Neural progenitor cell (in vitro differentiated cells): ENCODE measurements around the gene AUTS2. TPM values are rescaled to one million over a fixed set of nuclear protein-coding genes. Genes with fewer than 3 reads are reported as not detected.
A peak's percentile ranks its signal among the peaks of the same experiment; 100 is the strongest.

Experiments used
- DNase-seq: peaks from one replicate; pipeline ENCODE4 v3.0.0-alpha.2; 2016; ENCODE audit warnings: low spot score
- H2AFZ ChIP-seq: fragments of 200-600 bp; sonication (generic); replicated peaks from 2 replicates; pipeline ENCODE4 v1.6.1; 2016; ENCODE audit warnings: antibody characterized with exemption
- H3F3A ChIP-seq: fragments of 200-600 bp; sonication (generic); 2 replicates; pipeline ENCODE4 v1.6.1; 2016; ENCODE audit warnings: antibody characterized with exemption, low read depth
- H3K27ac ChIP-seq: fragments of 200-600 bp; sonication (generic); 2 replicates; pipeline ENCODE4 v1.5.1; 2016; ENCODE audit warnings: mild to moderate bottlenecking
- H3K27me3 ChIP-seq: fragments of 200-600 bp; sonication (generic); 2 replicates; pipeline ENCODE4 v1.6.1; 2016; ENCODE audit warnings: mild to moderate bottlenecking, moderate library complexity
- H3K36me3 ChIP-seq: fragments of 200-600 bp; sonication (generic); 2 replicates; pipeline ENCODE4 v1.5.1; 2016
- H3K4me1 ChIP-seq: fragments of 200-600 bp; sonication (generic); 2 replicates; pipeline ENCODE4 v1.6.1; 2016; ENCODE audit warnings: mixed run types
- H3K4me2 ChIP-seq: fragments of 200-600 bp; sonication (generic); 2 replicates; pipeline ENCODE4 v1.6.1; 2016
- H3K4me3 ChIP-seq: fragments of 200-600 bp; sonication (generic); 2 replicates; pipeline ENCODE4 v1.5.1; 2016
- H3K79me2 ChIP-seq: fragments of 200-600 bp; sonication (generic); 2 replicates; pipeline ENCODE4 v1.6.1; 2016; ENCODE audit warnings: low read depth
- H3K9ac ChIP-seq: fragments of 200-600 bp; sonication (generic); 2 replicates; pipeline ENCODE4 v1.6.1; 2016
- H3K9me3 ChIP-seq: fragments of 200-600 bp; sonication (generic); 2 replicates; pipeline ENCODE4 v1.5.1; 2016; ENCODE audit warnings: low read depth
- H4K20me1 ChIP-seq: fragments of 200-600 bp; sonication (generic); 2 replicates; pipeline ENCODE4 v1.6.1; 2016; ENCODE audit warnings: low read depth
- H3K27ac Mint-ChIP-seq: 3 replicates; pipeline ENCODE4 v1.8.0; 2021; ENCODE audit warnings: mixed read lengths
- H3K27me3 Mint-ChIP-seq: 2 replicates; pipeline ENCODE4 v1.8.0; 2022; ENCODE audit warnings: low read depth, mild to moderate bottlenecking, inconsistent platforms, moderate library complexity, mixed read lengths; ENCODE audit not compliant: insufficient read depth
- H3K36me3 Mint-ChIP-seq: 3 replicates; pipeline ENCODE4 v1.8.0; 2021; ENCODE audit warnings: mixed read lengths
- H3K4me1 Mint-ChIP-seq: 3 replicates; pipeline ENCODE4 v1.8.0; 2021; ENCODE audit warnings: mixed read lengths
- H3K4me3 Mint-ChIP-seq: 3 replicates; pipeline ENCODE4 v1.8.0; 2021; ENCODE audit warnings: mild to moderate bottlenecking, moderate library complexity, mixed read lengths
- H3K9me3 Mint-ChIP-seq: 3 replicates; pipeline ENCODE4 v1.8.0; 2020; ENCODE audit warnings: mixed read lengths
- CTCF ChIP-seq: fragments of 200-600 bp; sonication (generic); IDR thresholded peaks from 2 replicates; pipeline ENCODE4 v1.5.1; 2017; ENCODE audit warnings: antibody characterized with exemption, mild to moderate bottlenecking
- EZH2 ChIP-seq: fragments of 200-600 bp; sonication (generic); IDR thresholded peaks from 2 replicates; pipeline ENCODE4 v1.6.1; 2017; ENCODE audit warnings: antibody characterized with exemption, mild to moderate bottlenecking, moderate library complexity
- EZH2phosphoT487 ChIP-seq: fragments of 200-600 bp; sonication (generic); IDR thresholded peaks from 2 replicates; pipeline ENCODE4 v1.6.1; 2017; ENCODE audit warnings: antibody characterized with exemption
- total RNA-seq: library from RNA; depleted of rRNA; stranded (reverse); fragments of >200 nt; gene quantifications from 2 replicates; pipeline ENCODE4 v1.2.3, GENCODE V29; 2015; ENCODE audit warnings: low replicate concordance

The AUTS2 gene
- total RNA-seq, 1 donor from 2014 or later, result 50.0 TPM

- DNase-seq, result peak; percentile 81
- Histone ChIP-seq H3K36me3 (no peaks in the 10 kb centered on the region), H3K9ac (no peak overlapping the region), H4K20me1 (peaks cover 58% of the 10 kb centered on the region), H3K4me1 (peaks cover 62% of the 10 kb centered on the region), H3F3A (peaks cover 25% of the 10 kb centered on the region), H3K79me2 (no peaks in the 10 kb centered on the region), H3K4me2 (peak overlapping the region; percentile 64), H3K27me3 (no peaks in the 10 kb centered on the region), H3K27ac (no peak overlapping the region), H2AFZ (no peak overlapping the region), H3K9me3 (no peaks in the 10 kb centered on the region), H3K4me3 (no peak overlapping the region)
- H3K4me3 Mint-ChIP-seq, result no peak overlapping the region
- H3K36me3 Mint-ChIP-seq, result no peaks in the 10 kb centered on the region
- H3K27ac Mint-ChIP-seq, result no peak overlapping the region
- H3K27me3 Mint-ChIP-seq, result no peaks in the 10 kb centered on the region
- peaks cover 51% of the 10 kb centered on the region for H3K4me1 Mint-ChIP-seq
- TF ChIP-seq EZH2 (no peak), EZH2phosphoT487 (no peak), CTCF (no peak)
- H3K9me3 Mint-ChIP-seq, result no peaks in the 10 kb centered on the region
Measured at GRCh38 chr7:69640216-69640615, 41.9 kb downstream of the AUTS2 start.

DNA sequence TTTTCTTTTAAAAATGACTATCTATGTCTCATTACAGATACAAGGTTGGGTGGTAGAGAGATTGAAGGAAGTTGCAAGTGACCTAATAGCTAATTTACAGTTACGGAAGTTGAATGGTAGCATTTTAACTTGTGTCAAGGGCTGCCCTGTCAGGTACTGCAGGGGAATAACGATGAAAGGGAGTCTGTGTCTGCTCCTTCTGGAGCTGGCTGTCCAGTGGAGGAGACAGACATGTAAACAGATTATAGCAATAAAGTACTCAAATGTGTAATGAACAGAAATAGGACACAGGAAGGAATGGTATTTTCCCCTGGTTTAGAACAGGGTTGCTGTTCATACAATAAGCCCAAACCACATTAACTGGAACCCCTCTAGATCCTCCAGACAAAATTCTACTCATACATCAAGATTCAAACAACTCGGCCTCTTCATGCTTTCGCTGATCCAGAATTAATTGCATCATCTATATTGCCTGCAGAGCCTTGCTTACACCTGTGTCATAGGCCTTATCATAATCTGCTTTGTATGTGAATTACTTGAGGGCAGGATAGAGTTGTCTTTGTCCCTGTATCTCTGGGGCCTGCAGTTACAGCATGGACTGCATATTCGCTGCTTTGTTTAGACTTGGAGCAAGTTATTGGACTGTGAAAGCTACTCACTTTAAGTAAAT, 42.8 kb downstream of the AUTS2 start:
- Histone ChIP-seq H3F3A (peaks cover 33% of the 10 kb centered on the region), H3K4me1 (peaks cover 63% of the 10 kb centered on the region), H3K27ac (no peak overlapping the region), H4K20me1 (peaks cover 58% of the 10 kb centered on the region), H2AFZ (no peak overlapping the region), H3K9ac (no peak overlapping the region), H3K36me3 (no peaks in the 10 kb centered on the region), H3K9me3 (no peaks in the 10 kb centered on the region), H3K27me3 (no peaks in the 10 kb centered on the region), H3K4me3 (no peak overlapping the region), H3K79me2 (no peaks in the 10 kb centered on the region), H3K4me2 (peak overlapping the region; percentile 64)
- DNase-seq, result no peak
- TF ChIP-seq EZH2 (no peak), CTCF (no peak), EZH2phosphoT487 (no peak)
- Mint-ChIP-seq H3K27ac (peak overlapping the region; percentile 18), H3K4me1 (peaks cover 59% of the 10 kb centered on the region), H3K36me3 (no peaks in the 10 kb centered on the region), H3K9me3 (no peaks in the 10 kb centered on the region), H3K27me3 (no peaks in the 10 kb centered on the region), H3K4me3 (no peak overlapping the region)

- Mint-ChIP-seq H3K9me3 (no peaks in the 10 kb centered on the region), H3K36me3 (peaks cover 2% of the 10 kb centered on the region), H3K27me3 (no peaks in the 10 kb centered on the region), H3K27ac (peak overlapping the region; percentile 35), H3K4me1 (peaks cover 65% of the 10 kb centered on the region), H3K4me3 (no peak overlapping the region)
- Histone ChIP-seq H4K20me1 (peaks cover 75% of the 10 kb centered on the region), H3K36me3 (no peaks in the 10 kb centered on the region), H3K27ac (no peak overlapping the region), H3K4me3 (no peak overlapping the region), H3K4me1 (peaks cover 68% of the 10 kb centered on the region), H2AFZ (no peak overlapping the region), H3K79me2 (no peaks in the 10 kb centered on the region), H3F3A (peaks cover 38% of the 10 kb centered on the region), H3K27me3 (peaks cover 1% of the 10 kb centered on the region), H3K9ac (no peak overlapping the region), H3K4me2 (no peak overlapping the region), H3K9me3 (no peaks in the 10 kb centered on the region)
- DNase-seq, result no peak
- TF ChIP-seq CTCF, result no peak
- TF ChIP-seq EZH2, result no peak
- no peak for TF ChIP-seq EZH2phosphoT487
Measured at GRCh38 chr7:69643265-69643664, 45.0 kb downstream of the AUTS2 start.
